Measurements from ENCODE around the gene ATXN2. TPM values are rescaled to one million over a fixed set of nuclear protein-coding genes. Genes with fewer than 3 reads are reported as not detected.
A peak's percentile ranks its signal among the peaks of the same experiment; 100 is the strongest.

ATXN2 gene
- total RNA-seq, 1 experiment from 2014 or later = 72.9 TPM

DNA sequence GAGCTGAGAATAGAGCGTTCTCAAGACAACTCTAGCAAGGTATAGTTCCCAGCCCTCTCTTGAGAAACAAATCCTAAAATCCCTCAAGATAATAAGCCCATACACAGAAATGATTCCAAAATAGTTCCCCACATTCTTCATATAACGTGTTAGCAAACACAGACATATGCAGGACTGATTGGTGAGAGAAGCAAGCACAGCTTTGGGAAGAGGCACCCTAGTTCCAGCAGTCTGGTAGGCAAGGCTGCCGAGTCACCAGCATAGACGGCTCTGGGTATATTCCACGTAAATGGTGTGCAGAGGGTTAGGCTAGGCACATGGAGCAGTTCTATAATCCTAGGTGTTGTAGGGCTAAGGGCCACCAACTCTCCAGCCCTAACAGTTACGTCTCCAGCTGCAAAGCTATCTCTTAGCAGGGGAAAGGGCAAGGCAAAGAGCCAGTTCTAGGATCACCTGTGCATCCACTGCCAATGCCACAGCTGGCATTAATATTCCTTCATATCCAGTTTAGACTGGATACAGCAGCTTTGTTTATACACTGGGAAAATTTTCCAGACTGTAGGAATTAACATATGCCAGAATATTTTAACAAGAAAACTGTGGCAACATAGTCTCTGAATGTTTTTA, 140.5 kb downstream of the ATXN2 start:
- H2AFZ ChIP-seq (ENCODE audit: low read length) = no peak overlapping the region
- TF ChIP-seq, protein P1, sequence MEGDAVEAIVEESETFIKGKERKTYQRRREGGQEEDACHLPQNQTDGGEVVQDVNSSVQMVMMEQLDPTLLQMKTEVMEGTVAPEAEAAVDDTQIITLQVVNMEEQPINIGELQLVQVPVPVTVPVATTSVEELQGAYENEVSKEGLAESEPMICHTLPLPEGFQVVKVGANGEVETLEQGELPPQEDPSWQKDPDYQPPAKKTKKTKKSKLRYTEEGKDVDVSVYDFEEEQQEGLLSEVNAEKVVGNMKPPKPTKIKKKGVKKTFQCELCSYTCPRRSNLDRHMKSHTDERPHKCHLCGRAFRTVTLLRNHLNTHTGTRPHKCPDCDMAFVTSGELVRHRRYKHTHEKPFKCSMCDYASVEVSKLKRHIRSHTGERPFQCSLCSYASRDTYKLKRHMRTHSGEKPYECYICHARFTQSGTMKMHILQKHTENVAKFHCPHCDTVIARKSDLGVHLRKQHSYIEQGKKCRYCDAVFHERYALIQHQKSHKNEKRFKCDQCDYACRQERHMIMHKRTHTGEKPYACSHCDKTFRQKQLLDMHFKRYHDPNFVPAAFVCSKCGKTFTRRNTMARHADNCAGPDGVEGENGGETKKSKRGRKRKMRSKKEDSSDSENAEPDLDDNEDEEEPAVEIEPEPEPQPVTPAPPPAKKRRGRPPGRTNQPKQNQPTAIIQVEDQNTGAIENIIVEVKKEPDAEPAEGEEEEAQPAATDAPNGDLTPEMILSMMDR (conservative IDR thresholded peaks at IDR 0.05) = no peak
- no peak overlapping the region for H3K56ac ChIP-seq (ENCODE audit: insufficient read length, low read depth, low read length)
- no peak overlapping the region for H3K4me3 Mint-ChIP-seq
- H3K9ac ChIP-seq (ENCODE audit: extremely low read depth, insufficient read length, low read length) = no peak overlapping the region
- H3K79me1 ChIP-seq (ENCODE audit: insufficient read depth, low read depth, low read length, poor library complexity, severe bottlenecking) = no peaks in the 10 kb centered on the region
- H3K79me2 ChIP-seq (ENCODE audit: insufficient read depth, low read length) = no peaks in the 10 kb centered on the region; the same call in 1 of the 2 replicates
- no peak overlapping the region for H3K18ac ChIP-seq (ENCODE audit: insufficient read length, low read depth, low read length)
- H3K4me2 ChIP-seq (ENCODE audit: insufficient read depth, insufficient read length, low read length) = no peak overlapping the region
- no CpG with 5 or more reads among the region's 6 CpGs for WGBS (ENCODE audit: extremely low coverage, insufficient read length, low lambda C conversion rate)
- H3T11ph ChIP-seq (ENCODE audit: low read length) = no peak overlapping the region
- no peaks in the 10 kb centered on the region for H3K27me3 ChIP-seq (ENCODE audit: insufficient read depth, low read length)
- H4K5ac ChIP-seq (ENCODE audit: insufficient read length, low read depth, low read length) = no peak overlapping the region
- H3K4ac ChIP-seq (ENCODE audit: low read depth, low read length) = no peak overlapping the region
- no peaks in the 10 kb centered on the region for H4K20me1 ChIP-seq (ENCODE audit: control insufficient read depth, insufficient read depth, insufficient read length)
- H4K8ac ChIP-seq (replicated peaks; ENCODE audit: insufficient read length, low read depth, low read length) = no peak overlapping the region
- H2BK15ac ChIP-seq (ENCODE audit: low read depth, low read length) = no peak overlapping the region
- H2AK5ac ChIP-seq (ENCODE audit: insufficient read length, low read length) = no peak overlapping the region
- no peaks in the 10 kb centered on the region for H3K9me3 Mint-ChIP-seq
- no peak overlapping the region for H2BK12ac ChIP-seq (ENCODE audit: insufficient read length, low read depth, low read length)
- H3K4me1 ChIP-seq (ENCODE audit: insufficient read depth, low read length) = no peaks in the 10 kb centered on the region
- no peak overlapping the region for H3K23ac ChIP-seq (ENCODE audit: insufficient read length, low read depth, low read length)
- no peak overlapping the region for H2BK20ac ChIP-seq (ENCODE audit: low read depth, low read length, poor library complexity, severe bottlenecking)
- no peak for DNase-seq
- no peaks in the 10 kb centered on the region for H3K23me2 ChIP-seq (ENCODE audit: insufficient read length, low read depth, low read length, poor library complexity, severe bottlenecking)
- H3K14ac ChIP-seq (ENCODE audit: insufficient read depth, low read length) = no peak overlapping the region
- no peak overlapping the region for H2BK5ac ChIP-seq (ENCODE audit: insufficient read length, low read length)
- no peak overlapping the region for H2BK120ac ChIP-seq (ENCODE audit: low read depth, low read length, poor library complexity, severe bottlenecking)
- H3K4me1 Mint-ChIP-seq = no peaks in the 10 kb centered on the region
- H3K9me3 ChIP-seq (ENCODE audit: control insufficient read depth, low read depth, low read length) = no peaks in the 10 kb centered on the region
- H3K27ac ChIP-seq (ENCODE audit: insufficient read length, low read depth, low read length) = no peak overlapping the region
- no peak overlapping the region for H4K91ac ChIP-seq (ENCODE audit: insufficient read length, low read depth, low read length)
- peak overlapping the region in 2 of 3 experiments; percentile 24 to 83; a peak in 3 of 7 replicates for H3K27ac Mint-ChIP-seq
- peaks cover 21 to 37% (median 35%) of the 10 kb centered on the region in 3 experiments; a peak in 6 of 7 replicates for H3K36me3 Mint-ChIP-seq (ENCODE audit: insufficient read depth in 1 of 3, low read depth in 3 of 3)
- no peaks in the 10 kb centered on the region for H3K27me3 Mint-ChIP-seq (ENCODE audit: low read depth)

Data from H9 (cell line).